Measurements from ENCODE around the gene DPEP3.
A peak's percentile ranks its signal among the peaks of the same experiment; 100 is the strongest.

DPEP3 gene

GRCh38 chr16:67979955-67980678 is at the start of gene DPEP3:
Gene DPEP3, minus strand, starts transcription at chr16:67980499. Its CDS starts 119 bp downstream, at chr16:67980380.
- H3K4me3 ChIP-seq (ENCODE audit: low read depth, low read length) = no peak within 1 kb of the TSS
- no peak for TF ChIP-seq CTCF (IDR thresholded peaks at IDR 0.05; ENCODE audit: low read depth, low read length)

DNA sequence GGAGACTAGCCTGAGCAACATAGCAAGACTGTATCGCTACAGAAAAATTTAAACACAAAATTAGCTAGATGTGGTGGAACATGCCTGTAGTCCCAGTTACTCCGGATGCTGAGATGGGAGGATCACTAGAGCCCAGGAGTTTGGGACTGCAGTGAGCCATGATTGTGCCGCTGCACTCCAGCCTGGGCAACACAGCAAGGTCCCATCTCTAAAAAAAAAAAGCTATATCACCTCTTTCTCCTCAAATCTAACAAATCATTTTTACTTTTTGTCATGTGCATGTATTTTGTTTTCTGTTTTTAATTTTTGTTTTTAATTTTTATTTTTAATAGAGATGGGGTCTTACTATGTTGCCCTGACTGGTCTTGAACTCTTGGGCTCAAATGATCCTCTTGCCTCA is 48.7 kb upstream of the DPEP3 start:
- TF ChIP-seq CTCF (IDR thresholded peaks at IDR 0.05; ENCODE audit: low read depth, low read length) = no peak
- H3K4me3 ChIP-seq (ENCODE audit: low read depth, low read length) = no peak overlapping the region

DNA sequence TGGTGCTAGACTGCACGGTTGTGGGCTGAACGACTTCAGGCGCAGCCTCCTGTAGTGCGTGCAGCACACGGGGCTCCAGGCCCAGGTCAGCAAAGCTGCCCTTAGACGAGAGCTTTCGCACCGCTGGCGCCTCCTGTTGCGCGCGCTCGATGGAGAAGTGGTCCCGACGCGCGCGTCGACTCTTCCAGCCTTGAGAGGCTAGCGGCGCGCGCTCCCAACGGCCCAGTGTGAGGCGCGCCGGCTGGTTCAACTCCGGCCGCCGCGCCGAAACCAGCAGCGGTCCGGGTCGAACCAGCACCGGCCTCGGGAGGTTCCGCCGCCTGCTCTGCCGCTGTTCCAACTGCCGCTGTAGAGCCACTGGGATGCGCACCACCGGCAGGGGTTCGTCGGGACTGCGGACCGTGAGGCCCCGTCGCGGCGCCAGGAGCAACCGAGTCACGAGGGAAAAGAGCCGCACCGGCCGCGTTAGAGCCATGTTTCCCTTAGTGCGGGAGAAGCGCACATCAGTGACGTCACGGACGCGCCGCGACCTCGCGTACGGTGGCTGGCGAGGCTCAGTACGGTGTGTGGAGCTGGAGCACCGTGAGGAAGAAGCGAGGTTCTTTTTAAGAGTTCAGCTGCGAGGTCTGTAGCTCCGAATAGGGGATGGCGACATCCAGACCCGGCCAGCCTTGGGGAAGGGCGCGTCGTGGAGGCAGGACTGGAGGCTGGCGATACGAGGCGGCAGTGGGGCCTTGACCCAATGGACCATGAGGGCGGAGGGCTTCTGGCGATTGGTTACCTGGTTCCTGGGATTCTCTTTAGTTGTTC is 42.6 kb upstream of the DPEP3 start, which contains the start of the genes DDX28 and DUS2:
Gene DDX28 (minus strand): TSS at position 505 of the 810 bp plus-strand sequence. CDS start 30 bp downstream, at position 475.
Gene DUS2 (plus strand): TSS at position 557 of the 810 bp plus-strand sequence. CDS start 14,740 bp downstream, outside the sequence.
- H3K4me3 ChIP-seq (ENCODE audit: low read depth, low read length) = peak within 1 kb of the TSS; percentile 80
- no peak for TF ChIP-seq CTCF (IDR thresholded peaks at IDR 0.05; ENCODE audit: low read depth, low read length)

DNA sequence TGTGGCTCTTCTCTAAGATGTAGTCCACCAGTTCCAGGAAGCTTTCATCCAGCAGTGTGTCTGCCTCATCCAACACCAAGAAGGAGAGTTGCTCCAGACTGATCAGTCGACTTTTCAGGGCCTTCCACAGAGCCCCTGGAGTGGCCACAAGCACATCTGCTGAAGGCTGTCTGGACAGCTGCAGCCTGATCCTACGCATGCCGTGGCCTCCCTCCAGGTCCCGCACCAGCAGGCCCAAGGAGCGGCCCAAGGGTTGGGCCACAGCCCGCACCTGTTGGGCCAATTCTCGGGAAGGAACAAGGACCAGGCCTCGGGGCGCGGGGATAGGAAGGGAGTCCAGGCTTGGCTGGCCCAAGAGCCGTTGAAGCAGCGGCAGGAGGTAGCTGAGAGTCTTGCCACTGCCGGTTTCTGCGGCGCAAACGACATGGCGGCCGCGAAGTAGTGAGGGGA is 42.0 kb upstream of the DPEP3 start:
- no peak for TF ChIP-seq CTCF (IDR thresholded peaks at IDR 0.05; ENCODE audit: low read depth, low read length)
- peak overlapping the region; percentile 80 for H3K4me3 ChIP-seq (ENCODE audit: low read depth, low read length)

GRCh38 chr16:68021490-68021889 is 41.2 kb upstream of the DPEP3 start:
- no peak for TF ChIP-seq CTCF (IDR thresholded peaks at IDR 0.05; ENCODE audit: low read depth, low read length)
- no peak overlapping the region for H3K4me3 ChIP-seq (ENCODE audit: low read depth, low read length)

GRCh38 chr16:68019167-68019680 is 38.9 kb upstream of the DPEP3 start:
- no peak overlapping the region for H3K4me3 ChIP-seq (ENCODE audit: low read depth, low read length)
- TF ChIP-seq CTCF (IDR thresholded peaks at IDR 0.05; ENCODE audit: low read depth, low read length) = no peak
